GM06990 (cell line): ENCODE results near the gene PINK1.
"Not testable (repeated sequence)": the region's sequence is repeated elsewhere in the genome, so short reads cannot be mapped to it uniquely, and the experiment has no call there.

ENCODE experiments used
- DNase-seq: peaks from one replicate; pipeline ENCODE4 v3.0.0-alpha.2; 2011; ENCODE audit not compliant: insufficient read length; ENCODE audit errors: extremely low read depth
- H3K27me3 ChIP-seq: replicated peaks from 2 replicates; pipeline ENCODE4 v1.6.0; 2011; ENCODE audit warnings: low read length; ENCODE audit not compliant: control insufficient read depth, insufficient read depth
- H3K36me3 ChIP-seq: 2 replicates; pipeline ENCODE4 v1.5.1; 2011; ENCODE audit warnings: low read length; ENCODE audit not compliant: control insufficient read depth, insufficient read depth
- H3K4me3 ChIP-seq: replicated peaks from 2 replicates; pipeline ENCODE4 v1.5.1; 2011; ENCODE audit warnings: low read depth, mild to moderate bottlenecking, control low read depth, low read length
- CTCF ChIP-seq: IDR thresholded peaks from 2 replicates; pipeline ENCODE4 v1.5.1; 2011; ENCODE audit warnings: low read length, control low read depth, mild to moderate bottlenecking, inconsistent platforms; ENCODE audit not compliant: insufficient read depth, poor library complexity, severe bottlenecking

The PINK1 gene

GRCh38 chr1:20604678-20605077 lies 28.6 kb upstream of the PINK1 start:
- Histone ChIP-seq H3K4me3 (no peak overlapping the region), H3K36me3 (no peaks in the 10 kb centered on the region), H3K27me3 (no peaks in the 10 kb centered on the region)
- no peak for DNase-seq
- TF ChIP-seq CTCF, result no peak

DNA sequence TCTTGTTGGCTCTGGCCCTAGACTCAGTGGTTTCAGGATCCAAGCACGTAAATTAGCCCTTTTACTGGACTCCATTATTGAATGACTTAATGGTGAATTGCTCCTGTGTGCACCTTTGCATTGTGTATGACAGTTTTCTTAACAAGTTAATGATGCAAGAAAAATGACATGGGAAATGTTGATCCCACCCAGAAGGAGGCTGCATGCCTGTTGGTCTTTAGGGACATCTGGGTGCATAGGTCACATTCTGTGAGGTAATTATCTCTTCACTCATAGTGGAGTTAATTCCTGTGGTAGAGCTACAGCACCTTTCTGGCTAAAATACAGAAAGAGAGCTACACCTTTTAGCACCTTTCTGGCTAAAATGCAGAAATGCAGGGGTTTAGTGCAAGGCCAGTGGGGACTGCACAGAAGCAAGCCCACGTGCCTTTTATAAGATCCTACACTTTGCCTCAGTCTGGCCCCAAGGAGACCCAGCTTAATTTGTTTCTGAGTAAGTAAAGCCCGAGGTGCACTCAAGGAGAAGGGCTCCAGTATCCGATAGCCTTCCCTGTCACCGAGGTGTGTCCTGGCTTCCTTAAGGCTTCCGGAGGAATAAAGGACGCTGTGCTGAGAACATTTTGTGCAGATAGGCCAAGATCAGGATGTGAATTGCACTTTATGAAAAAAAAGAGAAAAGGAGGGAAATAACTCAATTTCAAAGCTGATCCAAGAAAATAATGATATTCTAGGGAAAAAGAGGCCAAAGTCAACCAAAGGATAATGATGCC lies 26.3 kb upstream of the PINK1 start:
- not testable (repeated sequence) for H3K36me3 ChIP-seq, DNase-seq, H3K27me3 ChIP-seq, H3K4me3 ChIP-seq

DNA sequence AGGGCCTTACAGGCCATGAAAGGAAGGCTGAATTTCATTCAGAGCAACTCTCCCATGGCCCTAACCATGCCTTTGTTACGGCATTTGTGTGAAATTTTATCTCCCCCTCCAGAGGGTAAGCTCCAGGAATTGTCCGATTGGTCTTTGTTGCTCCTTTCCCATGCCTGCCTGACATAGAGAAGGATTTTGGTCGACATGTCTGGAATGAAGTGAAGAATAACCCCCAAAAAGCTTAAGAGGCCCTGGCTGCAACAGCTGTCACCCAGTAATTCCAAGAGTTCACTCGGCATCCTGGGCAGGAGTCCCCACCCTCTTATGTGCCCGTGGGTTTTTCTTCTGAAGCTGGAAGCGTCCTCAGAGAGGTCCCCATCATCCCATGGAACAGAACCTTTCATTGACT lies 23.7 kb upstream of the PINK1 start:
- TF ChIP-seq CTCF, result no peak
- Histone ChIP-seq H3K27me3 (no peaks in the 10 kb centered on the region), H3K36me3 (no peaks in the 10 kb centered on the region), H3K4me3 (no peak overlapping the region)
- no peak for DNase-seq

DNA sequence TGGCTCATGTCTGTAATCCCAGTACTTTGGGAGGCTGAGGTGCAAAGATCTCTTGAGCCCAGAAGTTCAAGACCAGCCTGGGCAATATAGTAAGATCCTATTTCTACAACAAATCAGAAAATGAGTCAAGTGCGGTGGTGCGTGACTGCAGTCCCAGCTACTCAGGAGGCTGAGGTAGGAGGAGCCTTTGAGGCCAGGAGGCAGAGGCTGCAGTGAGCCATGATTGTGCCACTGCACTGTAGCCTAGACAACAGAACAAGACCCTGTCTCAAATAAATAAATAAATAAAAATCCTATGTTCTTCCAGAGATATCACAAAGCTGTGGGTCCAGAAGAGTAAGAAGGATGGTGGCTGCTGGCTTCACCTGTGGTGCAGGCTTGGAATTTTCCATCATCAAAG lies 22.3 kb upstream of the PINK1 start:
- no peak for TF ChIP-seq CTCF
- H3K27me3 ChIP-seq, result no peaks in the 10 kb centered on the region
- no peak for DNase-seq
- no peak overlapping the region for H3K4me3 ChIP-seq
- H3K36me3 ChIP-seq, result no peaks in the 10 kb centered on the region

DNA sequence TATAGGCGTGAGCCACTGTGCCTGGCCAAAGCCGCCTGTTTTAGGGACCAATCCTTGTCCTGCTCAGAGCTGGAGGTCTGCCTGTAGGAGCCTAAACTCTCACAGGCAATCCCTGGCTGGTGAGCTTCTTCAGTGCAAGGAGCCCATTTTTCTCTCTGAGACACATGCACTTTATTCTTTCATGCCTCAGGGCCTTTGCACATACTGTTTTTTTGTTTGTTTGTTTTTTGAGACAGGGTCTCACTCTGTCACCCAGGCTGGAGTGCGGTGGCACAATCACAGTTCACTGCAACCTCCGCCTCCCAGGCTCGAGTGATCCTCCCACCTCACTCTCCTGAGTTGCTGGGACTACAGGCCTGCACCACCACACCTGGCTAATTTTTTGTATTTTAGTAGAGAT lies 21.6 kb upstream of the PINK1 start:
- H3K36me3 ChIP-seq, result no peaks in the 10 kb centered on the region
- no peak for DNase-seq
- H3K27me3 ChIP-seq, result no peaks in the 10 kb centered on the region
- no peak for TF ChIP-seq CTCF
- no peak overlapping the region for H3K4me3 ChIP-seq

GRCh38 chr1:20612221-20612746 lies 21.0 kb upstream of the PINK1 start:
- no peak for DNase-seq
- H3K36me3 ChIP-seq, result no peaks in the 10 kb centered on the region
- no peak overlapping the region for H3K4me3 ChIP-seq
- no peak for TF ChIP-seq CTCF
- no peaks in the 10 kb centered on the region for H3K27me3 ChIP-seq
